PC-3 (cell line): Measurements from ENCODE around the gene TFF3. TPM values are rescaled to one million over a fixed set of nuclear protein-coding genes. Genes with fewer than 3 reads are reported as not detected.

ENCODE experiments used
- ATAC-seq: fragments of 200-7000 bp; cut with Tn5 transposase; 2 replicates; pipeline ENCODE4 v1.9.1; 2020; ENCODE audit warnings: mild to moderate bottlenecking, moderate library complexity
- BruUV-seq: library from RNA; stranded (reverse); fragments of 400-500 nt; replicated peaks from 2 replicates; lab custom pipeline; 2021; lab: Mats Ljungman, UMichigan
- CTCF ChIA-PET: fragments of 300-600 bp; sonication (Branson Sonifier 250); formaldehyde crosslinking; loops from one replicate; lab custom pipeline; 2022; ENCODE audit warnings: antibody characterized with exemption; lab: Charles Lee
- POLR2A ChIA-PET: fragments of 300-600 bp; sonication (Branson Sonifier 250); formaldehyde crosslinking; loops from one replicate; lab custom pipeline; 2022; ENCODE audit warnings: antibody characterized with exemption; ENCODE audit not compliant: unreplicated experiment; lab: Charles Lee
- DNase-seq: peaks from one replicate; pipeline ENCODE4 v3.0.0-alpha.2; 2015
- H2AFZ ChIP-seq: fragments of 300-600 bp; sonication (generic); 2 replicates; pipeline ENCODE4 v1.6.0; 2016; ENCODE audit warnings: antibody characterized with exemption, low read length
- H3F3A ChIP-seq: fragments of 300-600 bp; sonication (generic); one replicate; pipeline ENCODE4 v1.6.0; 2017; ENCODE audit warnings: antibody characterized with exemption, low read length, control low read depth, mild to moderate bottlenecking; ENCODE audit not compliant: unreplicated experiment
- H3K27ac ChIP-seq: fragments of 300-600 bp; sonication (generic); 2 replicates; pipeline ENCODE4 v1.5.1; 2016; ENCODE audit warnings: mild to moderate bottlenecking, low read length
- H3K27me3 ChIP-seq: fragments of 300-600 bp; sonication (generic); 2 replicates; pipeline ENCODE4 v1.6.1; 2016; ENCODE audit warnings: low read length, mixed read lengths
- H3K36me3 ChIP-seq: fragments of 300-600 bp; sonication (generic); 2 replicates; pipeline ENCODE4 v1.6.1; 2016; ENCODE audit warnings: low read depth, mixed run types, low read length, mixed read lengths
- H3K4me1 ChIP-seq: fragments of 300-600 bp; sonication (generic); 2 replicates; pipeline ENCODE4 v1.5.1; 2016; ENCODE audit warnings: low read length; ENCODE audit not compliant: insufficient read depth
- H3K4me2 ChIP-seq: fragments of 300-600 bp; sonication (generic); 2 replicates; pipeline ENCODE4 v1.6.0; 2016; ENCODE audit warnings: low read length
- H3K4me3 ChIP-seq: fragments of 300-600 bp; sonication (generic); 2 replicates; pipeline ENCODE4 v1.5.1; 2016; ENCODE audit warnings: mild to moderate bottlenecking, low read length, mixed read lengths
- H3K79me2 ChIP-seq: fragments of 300-600 bp; sonication (generic); 2 replicates; pipeline ENCODE4 v1.6.1; 2017; ENCODE audit warnings: low read length, mixed read lengths
- H3K9ac ChIP-seq: fragments of 300-600 bp; sonication (generic); 2 replicates; pipeline ENCODE4 v1.6.0; 2016; ENCODE audit warnings: mild to moderate bottlenecking, low read length
- H3K9me2 ChIP-seq: fragments of 300-600 bp; sonication (generic); replicated peaks from 2 replicates; pipeline ENCODE4 v1.6.1; 2016; ENCODE audit warnings: mixed run types, low read length, mixed read lengths
- H3K9me3 ChIP-seq: fragments of 300-600 bp; sonication (generic); 2 replicates; pipeline ENCODE4 v1.6.1; 2016; ENCODE audit warnings: low read length, mixed read lengths
- H4K20me1 ChIP-seq: fragments of 300-600 bp; sonication (generic); 2 replicates; pipeline ENCODE4 v1.6.1; 2016; ENCODE audit warnings: low read length, mixed read lengths
- EZH2 ChIP-seq: fragments of 300-600 bp; sonication (generic); IDR thresholded peaks from one replicate; pipeline ENCODE4 v1.6.1; 2017; ENCODE audit warnings: antibody characterized with exemption, mild to moderate bottlenecking, low read length; ENCODE audit not compliant: unreplicated experiment
- EZH2phosphoT487 ChIP-seq: fragments of 300-600 bp; sonication (generic); IDR thresholded peaks from 2 replicates; pipeline ENCODE4 v1.6.1; 2018; ENCODE audit warnings: mild to moderate bottlenecking, antibody characterized with exemption, low read length, borderline replicate concordance
- intact Hi-C: fragments of 100-400 bp; cut with micrococcal nuclease; formaldehyde crosslinking; loops from 2 replicates; pipeline ENCODE4 v1.9.0; 2023
- total RNA-seq: library from RNA; depleted of rRNA; stranded (reverse); fragments of >200 nt; gene quantifications from 2 replicates; pipeline ENCODE4 v1.2.3, GENCODE V29; 2014
- TF ChIP-seq, protein P1 (sequence below): fragments of 300-600 bp; sonication (generic); conservative IDR thresholded peaks from 2 replicates; pipeline ENCODE4 v1.5.1; 2017; ENCODE audit warnings: antibody characterized with exemption, low read depth, mild to moderate bottlenecking, low read length

The TFF3 gene
- total RNA-seq, 1 experiment from 2014 or later, result 2.8 TPM

GRCh38 chr21:42338729-42339715 is 23.8 kb upstream of the TFF3 start:
- intact Hi-C loops, result loop anchor here (1.0 kb wide), 5 partner anchors 12 to 111 kb away; partner anchors contain the start of gene TFF1
- H3F3A ChIP-seq, result no peaks in the 10 kb centered on the region
- DNase-seq (no peak), ATAC-seq (no peak)
- CTCF ChIA-PET, result interaction anchor here (0.6 to 1.7 kb wide), 6 partner anchors 12 to 45 kb away, joined by 5 to 23 read pairs (median 10); partner anchors contain the start of gene TFF2
- H3K9me3 ChIP-seq, result no peaks in the 10 kb centered on the region
- H3K27ac ChIP-seq, result peak overlapping the region; percentile 94
- no peak overlapping the region for H2AFZ ChIP-seq
- no TSS peak for BruUV-seq
- no peaks in the 10 kb centered on the region for H4K20me1 ChIP-seq
- H3K36me3 ChIP-seq, result no peaks in the 10 kb centered on the region
- no peak overlapping the region; the same call in 1 of the 2 replicates for H3K4me3 ChIP-seq
- no peaks in the 10 kb centered on the region for H3K79me2 ChIP-seq
- no peaks in the 10 kb centered on the region for H3K27me3 ChIP-seq
- H3K4me2 ChIP-seq, result peak overlapping the region; percentile 69
- peak overlapping the region; percentile 77 for H3K9ac ChIP-seq
- TF ChIP-seq EZH2phosphoT487 (no peak), EZH2 (no peak)
- TF ChIP-seq, protein P1, sequence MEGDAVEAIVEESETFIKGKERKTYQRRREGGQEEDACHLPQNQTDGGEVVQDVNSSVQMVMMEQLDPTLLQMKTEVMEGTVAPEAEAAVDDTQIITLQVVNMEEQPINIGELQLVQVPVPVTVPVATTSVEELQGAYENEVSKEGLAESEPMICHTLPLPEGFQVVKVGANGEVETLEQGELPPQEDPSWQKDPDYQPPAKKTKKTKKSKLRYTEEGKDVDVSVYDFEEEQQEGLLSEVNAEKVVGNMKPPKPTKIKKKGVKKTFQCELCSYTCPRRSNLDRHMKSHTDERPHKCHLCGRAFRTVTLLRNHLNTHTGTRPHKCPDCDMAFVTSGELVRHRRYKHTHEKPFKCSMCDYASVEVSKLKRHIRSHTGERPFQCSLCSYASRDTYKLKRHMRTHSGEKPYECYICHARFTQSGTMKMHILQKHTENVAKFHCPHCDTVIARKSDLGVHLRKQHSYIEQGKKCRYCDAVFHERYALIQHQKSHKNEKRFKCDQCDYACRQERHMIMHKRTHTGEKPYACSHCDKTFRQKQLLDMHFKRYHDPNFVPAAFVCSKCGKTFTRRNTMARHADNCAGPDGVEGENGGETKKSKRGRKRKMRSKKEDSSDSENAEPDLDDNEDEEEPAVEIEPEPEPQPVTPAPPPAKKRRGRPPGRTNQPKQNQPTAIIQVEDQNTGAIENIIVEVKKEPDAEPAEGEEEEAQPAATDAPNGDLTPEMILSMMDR, result no peak
- H3K4me1 ChIP-seq, result peaks cover 15% of the 10 kb centered on the region
- POLR2A ChIA-PET, result interaction anchor here (1.4 kb wide), 1 partner anchor 28 kb away, joined by 4 read pairs; the partner anchor contains the start of gene TFF1
- H3K9me2 ChIP-seq, result no peaks in the 10 kb centered on the region

DNA sequence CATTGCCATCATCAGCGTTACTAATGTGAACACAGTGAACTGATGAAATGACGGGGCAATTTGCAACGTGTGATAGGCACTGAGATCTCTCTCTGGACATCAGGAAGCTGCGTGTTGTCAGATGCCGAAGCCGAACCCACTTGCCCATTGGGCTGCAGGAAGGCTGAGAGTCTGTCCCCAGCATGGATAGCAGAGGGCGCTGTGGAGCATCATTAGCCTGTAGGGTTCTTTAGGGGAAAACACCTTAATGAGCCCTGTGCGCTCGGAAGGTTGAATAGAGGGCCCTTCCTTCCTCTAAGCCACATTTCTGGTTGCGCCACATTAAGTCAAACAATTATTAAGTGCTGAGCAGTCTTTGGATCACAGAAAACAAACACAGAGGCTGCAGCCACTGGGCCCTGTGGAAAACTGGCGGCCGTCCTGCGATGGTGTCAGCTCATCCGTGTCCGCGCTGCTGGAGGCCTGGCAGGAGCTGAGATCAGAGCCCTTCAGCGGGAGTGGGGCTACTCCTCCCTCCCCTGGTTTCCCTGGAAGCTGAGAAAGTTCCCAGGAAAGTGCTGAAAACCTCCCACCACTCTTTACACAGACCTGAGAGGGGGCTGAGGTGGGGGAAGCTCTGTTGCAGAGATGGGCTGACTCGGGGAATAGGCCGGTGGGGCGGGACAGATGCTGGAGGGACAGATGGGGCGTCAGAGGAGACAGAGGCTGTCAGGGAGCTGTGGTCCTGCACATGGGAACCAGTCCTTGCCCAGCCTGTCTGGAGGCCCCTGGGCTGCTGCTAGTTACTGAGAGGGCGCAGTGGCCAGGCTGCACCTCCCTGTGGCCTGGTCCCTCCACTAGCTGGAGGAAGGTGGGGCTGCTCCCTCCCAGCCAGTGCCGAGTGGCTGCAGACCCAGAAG is 22.9 kb upstream of the TFF3 start:
- H3K9me2 ChIP-seq, result no peaks in the 10 kb centered on the region
- TSS peak; percentile 80 for BruUV-seq
- H2AFZ ChIP-seq, result peak overlapping the region; percentile 66
- H3K27me3 ChIP-seq, result no peaks in the 10 kb centered on the region
- no peaks in the 10 kb centered on the region for H3K9me3 ChIP-seq
- H3K27ac ChIP-seq, result peak overlapping the region; percentile 94
- POLR2A ChIA-PET, result interaction anchor here (0.6 to 1.4 kb wide), 2 partner anchors 29 to 130 kb away, joined by 3 to 4 read pairs; partner anchors contain the start of gene TFF1
- H3K9ac ChIP-seq, result peak overlapping the region; percentile 77
- peak overlapping the region; percentile 41 for H3K4me3 ChIP-seq
- CTCF ChIA-PET, result interaction anchor here (0.6 to 1.7 kb wide), 8 partner anchors 11 to 46 kb away, joined by 3 to 23 read pairs (median 6); partner anchors contain the start of gene TFF2
- peaks cover 15% of the 10 kb centered on the region for H3K4me1 ChIP-seq
- H3K36me3 ChIP-seq, result no peaks in the 10 kb centered on the region
- peak overlapping the region; percentile 69 for H3K4me2 ChIP-seq
- H4K20me1 ChIP-seq, result no peaks in the 10 kb centered on the region
- TF ChIP-seq, protein P1, result peak; percentile 92
- TF ChIP-seq EZH2, result no peak
- no peak for TF ChIP-seq EZH2phosphoT487
- intact Hi-C loops, result loop anchor here (1.0 kb wide), 5 partner anchors 13 to 112 kb away; partner anchors contain the start of gene TFF1
- peak; percentile 92 for ATAC-seq
- no peaks in the 10 kb centered on the region for H3K79me2 ChIP-seq
- peak; percentile 95 for DNase-seq
- H3F3A ChIP-seq, result no peaks in the 10 kb centered on the region
